NAMALWA (cell line): ENCODE measurements around the gene KLHL2.
"Not testable (repeated sequence)": the region's sequence is repeated elsewhere in the genome, so short reads cannot be mapped to it uniquely, and the experiment has no call there.

Source experiments
- DNase-seq: peaks from one replicate; pipeline ENCODE4 v3.0.0-alpha.2; 2015; ENCODE audit warnings: low spot score

KLHL2 gene, protein sequence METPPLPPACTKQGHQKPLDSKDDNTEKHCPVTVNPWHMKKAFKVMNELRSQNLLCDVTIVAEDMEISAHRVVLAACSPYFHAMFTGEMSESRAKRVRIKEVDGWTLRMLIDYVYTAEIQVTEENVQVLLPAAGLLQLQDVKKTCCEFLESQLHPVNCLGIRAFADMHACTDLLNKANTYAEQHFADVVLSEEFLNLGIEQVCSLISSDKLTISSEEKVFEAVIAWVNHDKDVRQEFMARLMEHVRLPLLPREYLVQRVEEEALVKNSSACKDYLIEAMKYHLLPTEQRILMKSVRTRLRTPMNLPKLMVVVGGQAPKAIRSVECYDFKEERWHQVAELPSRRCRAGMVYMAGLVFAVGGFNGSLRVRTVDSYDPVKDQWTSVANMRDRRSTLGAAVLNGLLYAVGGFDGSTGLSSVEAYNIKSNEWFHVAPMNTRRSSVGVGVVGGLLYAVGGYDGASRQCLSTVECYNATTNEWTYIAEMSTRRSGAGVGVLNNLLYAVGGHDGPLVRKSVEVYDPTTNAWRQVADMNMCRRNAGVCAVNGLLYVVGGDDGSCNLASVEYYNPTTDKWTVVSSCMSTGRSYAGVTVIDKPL

DNA sequence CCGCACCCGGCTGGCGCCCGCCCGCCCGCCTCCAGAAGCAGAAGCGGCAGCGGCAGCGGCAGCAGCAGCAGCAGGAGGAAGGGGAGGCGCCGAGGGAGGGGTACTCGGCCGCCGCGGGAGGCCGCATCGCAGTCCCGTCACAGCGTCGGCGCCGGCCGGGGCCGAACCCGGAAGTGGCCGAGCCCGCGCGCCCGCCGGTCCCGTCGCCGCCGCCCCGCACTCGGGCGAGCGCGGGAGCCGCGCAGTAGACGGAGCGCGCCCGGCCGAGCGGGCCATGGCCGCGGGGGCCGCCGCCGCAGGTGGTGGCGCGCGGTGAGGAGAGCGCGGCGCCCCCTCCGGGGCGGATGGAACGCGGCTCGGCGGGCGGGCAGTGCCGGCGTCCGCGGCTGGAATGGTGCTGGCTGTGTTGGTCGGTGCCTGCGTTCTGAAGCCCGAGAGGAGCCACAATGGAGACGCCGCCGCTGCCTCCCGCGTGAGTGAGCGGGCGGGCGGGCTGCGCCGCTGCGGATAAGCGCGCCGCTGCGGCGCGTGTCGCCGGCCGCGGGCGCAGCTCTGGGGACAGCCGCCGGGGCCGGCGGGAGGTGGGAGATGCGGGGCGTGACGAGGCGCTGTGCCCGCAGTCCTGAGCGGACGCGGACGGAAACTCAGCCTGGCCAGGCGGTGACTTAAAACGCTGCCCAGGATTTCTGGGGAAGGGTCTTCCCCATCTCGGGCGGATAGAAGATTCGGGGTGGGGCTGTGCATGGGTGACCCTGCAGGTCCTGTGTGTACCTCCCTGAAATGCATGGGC lies at the start of gene KLHL2:
TSS of gene KLHL2 (plus strand) at position 131 of the 790 bp plus-strand sequence. CDS start at position 447, 316 bp downstream.
- DNase-seq = peak; percentile 80

DNA sequence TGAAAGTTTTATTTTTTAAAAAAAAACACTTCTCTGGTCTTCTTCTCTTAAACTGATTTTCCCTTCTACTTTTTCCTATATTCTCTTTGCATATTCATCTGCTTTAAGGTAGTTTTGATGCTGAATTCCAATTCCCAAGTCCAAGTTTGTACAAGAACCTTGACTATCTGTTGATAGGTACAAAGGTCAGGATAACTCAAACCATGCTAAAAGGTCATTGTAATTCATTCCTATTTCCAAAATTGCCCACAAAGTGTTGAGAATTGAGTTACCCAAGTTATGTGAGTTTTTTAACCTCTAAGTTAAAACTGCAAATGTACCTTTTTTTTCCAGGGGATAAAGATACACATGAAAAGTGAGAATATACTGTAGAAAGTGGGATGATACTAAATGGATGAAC lies 48.6 kb upstream of the KLHL2 start:
- no peak for DNase-seq

DNA sequence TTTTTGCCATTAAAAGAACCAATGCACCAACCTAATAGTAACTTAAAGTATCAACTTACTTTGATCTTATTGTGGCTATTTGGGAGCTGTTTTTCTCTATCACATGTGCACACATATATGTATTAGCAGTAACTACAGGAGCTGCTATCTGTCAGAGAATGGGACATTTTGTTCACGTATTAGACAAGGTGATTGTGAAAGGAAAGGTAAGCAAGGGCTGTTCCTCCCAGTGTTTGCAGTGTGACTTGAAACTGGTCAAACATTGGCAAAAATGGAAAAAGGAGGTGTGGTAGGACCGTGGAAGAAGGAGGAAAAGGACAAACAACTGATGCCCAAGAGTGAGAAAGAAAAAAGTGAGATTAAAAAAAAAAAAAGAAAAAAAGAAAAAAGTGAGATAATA lies 43.1 kb upstream of the KLHL2 start:
- DNase-seq = no peak

DNA sequence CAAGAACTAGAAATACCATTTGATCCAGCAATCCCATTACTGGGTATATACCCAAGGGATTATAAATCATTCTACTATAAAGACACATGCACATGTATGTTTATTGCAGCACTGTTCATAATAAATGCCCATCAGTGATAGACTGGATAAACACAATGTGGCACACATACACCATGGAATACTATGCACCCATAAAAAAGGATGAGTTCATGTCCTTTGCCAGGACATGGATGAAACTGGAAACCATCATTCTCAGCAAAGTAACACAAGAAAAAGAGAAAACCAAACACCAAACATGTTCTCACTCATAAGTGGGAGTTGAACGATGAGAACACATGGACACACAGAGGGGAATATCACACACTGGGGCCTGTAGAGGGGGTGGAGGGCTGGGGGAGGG lies 40.5 kb upstream of the KLHL2 start:
- not testable (repeated sequence) for DNase-seq

DNA sequence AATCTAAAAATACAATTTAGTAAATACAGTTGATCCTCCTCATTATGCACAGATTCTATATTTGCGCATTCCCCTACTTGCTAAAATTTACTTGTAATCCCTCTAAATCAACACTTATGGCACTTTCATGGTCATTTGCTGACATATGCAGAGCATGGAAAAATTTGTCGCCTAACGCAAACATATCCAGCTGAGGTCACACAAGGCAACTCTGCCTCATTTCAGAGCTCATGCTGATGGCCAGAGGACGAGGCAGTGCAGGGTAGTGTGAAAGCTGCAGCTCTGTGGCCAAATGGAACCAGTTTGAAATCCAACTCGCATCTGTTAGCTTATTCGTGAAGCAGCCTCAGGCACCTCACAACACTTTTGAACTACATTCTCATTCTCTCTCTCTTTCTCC lies 39.7 kb upstream of the KLHL2 start:
- DNase-seq = no peak

DNA sequence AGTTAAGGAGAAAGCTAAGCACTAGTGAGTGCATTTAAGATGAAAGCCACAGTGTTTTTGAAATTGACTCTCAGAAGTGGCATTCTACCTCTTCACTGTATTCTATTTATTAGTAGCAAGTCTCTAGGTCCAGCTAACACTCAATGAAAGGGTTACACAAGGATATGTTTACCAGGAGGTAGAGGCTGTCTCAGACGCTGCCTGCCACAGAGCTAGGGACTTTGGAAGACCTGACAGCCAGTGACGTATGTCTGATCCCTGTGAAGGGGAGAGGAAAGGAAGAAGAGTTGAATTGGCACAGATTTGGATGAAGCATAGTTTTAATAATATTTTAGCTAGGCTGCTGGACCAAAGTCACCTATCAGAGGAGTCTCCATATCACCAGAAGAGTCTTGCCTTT lies 36.5 kb upstream of the KLHL2 start:
- DNase-seq = no peak

DNA sequence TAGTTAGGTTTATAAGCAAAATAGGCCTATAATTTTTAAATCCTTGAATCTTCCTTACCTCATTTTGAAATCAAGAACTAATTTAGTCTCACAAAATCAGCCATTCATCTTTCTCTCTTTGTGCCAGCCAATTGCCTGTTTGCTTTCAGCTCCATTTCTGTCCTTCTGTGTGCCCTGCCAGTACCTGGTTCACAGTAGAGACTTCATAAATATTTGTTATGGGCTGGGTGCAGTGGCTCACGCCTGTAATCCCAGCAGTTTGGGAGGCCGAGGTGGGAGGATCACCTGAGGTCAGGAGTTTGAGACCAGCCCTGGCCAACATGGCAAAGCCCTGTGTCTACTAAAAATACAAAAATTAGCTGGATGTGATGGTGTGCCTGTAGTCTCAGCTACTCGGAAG lies 31.9 kb upstream of the KLHL2 start:
- DNase-seq = not testable (repeated sequence)

DNA sequence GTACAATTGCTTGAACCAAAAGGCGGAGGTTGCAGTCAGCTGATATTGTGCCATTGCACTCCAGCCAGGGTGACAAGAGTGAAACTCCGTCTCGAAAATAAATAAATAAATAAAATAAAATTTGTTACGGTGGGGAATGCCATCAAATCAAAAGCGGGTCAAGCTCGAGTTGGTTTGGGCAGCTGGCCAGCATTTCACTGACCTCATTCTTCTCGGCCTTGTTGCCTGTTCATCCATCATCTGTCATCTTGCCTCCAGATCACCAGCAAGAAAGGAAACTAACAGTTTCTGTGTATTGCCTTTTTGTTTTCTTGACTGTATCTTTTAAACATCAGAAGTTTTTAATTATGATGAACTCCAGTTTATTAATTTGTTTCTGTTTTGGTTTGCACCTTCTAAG lies 31.5 kb upstream of the KLHL2 start:
- no peak for DNase-seq

DNA sequence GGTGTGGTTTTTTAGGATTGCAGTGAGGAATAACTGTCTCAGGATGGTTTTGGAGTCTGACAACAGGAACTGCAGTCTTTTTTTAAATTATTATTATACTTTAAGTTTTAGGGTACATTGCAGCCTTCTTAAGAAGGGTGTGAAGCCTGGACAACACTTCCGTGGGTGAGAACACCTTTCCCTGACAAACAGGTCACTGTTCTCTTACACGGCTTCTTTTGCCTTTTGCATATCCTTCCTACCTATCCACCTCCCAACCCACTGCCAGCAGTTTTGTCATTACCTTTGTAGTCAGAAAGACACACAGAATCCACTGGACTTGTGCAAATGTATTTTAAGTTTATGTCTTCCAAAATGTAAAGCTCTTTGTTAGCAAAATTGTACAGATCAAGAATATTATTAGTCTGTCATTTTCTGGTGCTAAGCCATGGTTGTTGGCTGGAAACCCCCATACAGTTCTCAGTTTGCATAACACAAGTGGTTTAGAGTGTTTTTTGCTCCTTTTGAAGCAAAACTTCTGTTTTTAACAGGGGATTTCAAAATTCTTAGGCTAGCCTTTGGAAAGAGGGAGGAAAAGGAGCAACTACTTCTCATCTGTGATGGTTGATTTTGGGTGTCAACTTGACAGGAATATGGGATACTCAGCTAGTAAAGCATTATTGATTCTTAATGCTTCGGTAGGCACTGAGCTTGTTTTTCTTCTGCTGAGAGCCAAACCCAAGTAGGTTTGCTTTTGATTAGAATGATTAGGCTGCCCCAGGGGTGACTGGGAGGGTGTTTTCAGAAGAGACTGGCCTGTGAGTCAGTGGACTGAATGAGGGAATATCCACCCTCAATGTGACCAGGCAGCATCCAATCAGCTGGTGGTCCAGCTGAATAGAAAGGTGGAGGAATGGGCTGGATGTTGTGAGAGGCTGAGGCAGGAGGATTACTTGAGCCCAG lies 29.4 kb upstream of the KLHL2 start:
- DNase-seq = no peak

DNA sequence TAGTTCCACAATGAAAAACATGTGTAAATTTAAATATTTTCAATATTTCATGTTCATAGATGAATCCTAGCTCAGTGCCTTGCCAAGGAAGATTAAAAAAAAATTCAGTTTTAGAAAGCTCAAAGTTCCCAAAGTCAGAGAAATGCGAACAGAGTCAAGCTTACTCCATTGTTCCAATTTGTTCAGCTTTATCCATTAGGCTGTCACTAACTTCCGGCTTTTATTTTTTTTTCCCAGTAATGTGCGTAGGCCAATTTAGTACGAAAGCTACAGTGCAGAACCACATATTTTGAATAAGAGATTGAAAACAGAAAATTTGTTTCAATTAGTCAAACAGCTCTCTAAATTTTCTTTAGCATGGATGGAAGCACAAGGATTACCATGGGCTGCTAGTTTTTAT lies 23.1 kb upstream of the KLHL2 start:
- DNase-seq = no peak

DNA sequence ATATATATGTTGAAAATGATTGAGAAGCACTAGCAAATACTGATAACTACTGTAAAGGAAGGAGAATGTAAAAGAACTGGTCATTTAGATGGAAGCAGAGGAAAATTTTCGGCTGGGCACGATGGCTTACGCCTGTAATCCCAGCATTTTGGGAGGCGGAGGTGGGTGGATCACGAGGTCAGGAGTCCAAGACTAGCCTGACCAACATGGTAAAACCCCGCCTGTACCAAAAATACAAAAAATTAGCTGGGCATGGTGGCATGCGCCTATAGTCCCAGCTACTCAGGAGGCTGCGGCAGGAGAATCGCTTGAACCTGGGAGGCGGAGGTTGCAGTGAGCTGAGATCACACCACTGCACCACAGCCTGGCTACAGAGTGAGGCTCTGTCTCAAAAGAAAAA lies 22.4 kb upstream of the KLHL2 start:
- not testable (repeated sequence) for DNase-seq

DNA sequence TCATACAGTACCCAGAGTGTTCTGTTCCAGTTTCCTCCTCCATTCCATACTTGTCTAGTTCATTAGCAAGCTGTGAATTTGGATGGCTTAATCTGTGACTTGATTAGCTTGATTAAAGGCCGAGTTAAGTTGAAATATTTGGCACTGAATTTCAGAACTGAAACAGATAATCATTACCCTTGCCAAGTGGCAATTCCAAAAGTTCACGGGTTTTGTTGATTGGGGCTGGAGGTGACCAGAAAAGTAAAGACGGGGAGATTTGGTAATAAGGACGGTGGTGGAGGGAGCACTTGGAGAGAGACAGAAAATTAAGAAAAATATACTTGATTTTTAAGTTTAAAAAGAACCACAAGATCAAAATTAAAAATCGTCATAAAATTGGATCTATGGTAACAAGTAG lies 21.9 kb upstream of the KLHL2 start:
- no peak for DNase-seq

DNA sequence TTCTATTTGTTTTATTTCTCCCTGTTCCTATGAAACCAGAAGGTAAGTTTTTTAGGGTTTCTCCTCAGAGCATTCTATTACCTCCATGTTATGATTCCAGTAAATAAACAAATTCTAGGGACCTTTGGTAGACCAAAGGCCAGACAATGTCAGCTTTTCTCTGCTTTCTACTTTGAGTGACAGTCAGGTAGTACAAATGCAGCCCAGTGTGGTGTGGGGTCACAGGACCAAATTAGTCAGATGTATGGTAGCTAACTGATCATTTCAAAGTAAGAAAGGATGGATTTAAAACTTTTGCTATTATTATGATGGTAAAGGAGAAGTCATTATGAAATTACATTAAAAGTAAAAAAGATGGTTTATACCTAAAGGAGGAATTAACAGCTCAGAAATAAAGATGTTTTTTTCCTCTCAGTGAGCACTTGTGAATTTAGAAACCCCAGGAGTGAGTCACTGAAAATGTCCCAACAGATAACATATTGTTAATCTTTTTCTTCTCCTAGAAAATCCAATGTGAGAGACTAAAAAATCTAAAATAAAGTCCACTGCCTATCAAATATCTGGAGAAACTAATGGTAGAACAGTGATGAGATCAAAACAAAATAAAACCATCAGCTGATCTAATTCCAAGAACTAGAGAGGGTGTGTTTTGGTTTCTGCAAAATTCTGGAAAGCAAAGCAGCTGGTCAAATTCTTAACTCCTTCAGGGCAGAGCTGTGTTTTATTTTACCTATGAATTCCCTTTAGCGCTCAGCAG lies 16.6 kb upstream of the KLHL2 start:
- DNase-seq = no peak

DNA sequence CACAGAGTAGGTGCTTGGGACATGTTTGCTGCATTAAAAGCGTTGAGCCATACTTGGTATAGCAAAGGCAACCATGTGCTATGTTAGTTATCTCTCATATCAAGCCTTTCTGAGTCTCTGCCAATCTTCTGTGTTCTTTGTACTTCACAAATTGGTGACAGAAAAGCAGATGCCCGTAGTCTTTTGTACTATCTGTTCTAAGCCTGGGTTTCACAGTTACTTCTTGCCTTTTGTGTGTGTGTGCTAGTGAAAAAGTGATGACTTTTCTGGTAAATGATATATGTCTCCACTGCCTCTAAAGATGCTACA lies 16.1 kb upstream of the KLHL2 start:
- no peak for DNase-seq

DNA sequence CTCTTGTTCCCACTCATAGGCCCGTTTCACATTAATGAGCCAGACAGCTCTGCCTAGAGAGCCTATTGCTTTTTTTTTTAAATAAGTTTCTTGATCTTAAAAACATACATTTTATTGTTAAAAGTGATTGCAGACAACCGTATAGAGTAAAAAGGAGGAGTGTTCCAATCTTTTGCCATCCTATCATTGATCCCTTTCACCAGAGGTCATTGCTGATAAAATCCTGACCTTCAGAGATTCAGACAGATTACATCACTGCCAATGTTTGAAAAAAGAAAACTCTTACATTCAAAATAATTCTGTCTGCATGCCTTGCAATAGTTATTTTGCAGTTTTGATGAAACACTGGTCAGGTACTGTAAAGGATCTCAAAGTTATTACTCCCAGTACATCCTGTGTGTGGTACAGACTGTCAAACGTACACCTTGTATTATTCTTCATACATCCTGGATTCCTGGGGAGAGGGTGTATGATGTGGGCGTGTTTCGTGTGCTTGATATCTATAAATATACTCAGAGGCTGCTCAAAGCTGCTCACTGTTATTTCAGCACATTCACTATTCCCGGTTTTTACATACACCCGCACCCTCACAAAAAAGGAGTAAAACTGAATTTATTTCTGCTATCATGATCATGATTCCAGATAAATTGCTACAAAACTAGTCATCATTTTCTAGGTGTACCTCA lies 15.4 kb upstream of the KLHL2 start:
- no peak for DNase-seq

DNA sequence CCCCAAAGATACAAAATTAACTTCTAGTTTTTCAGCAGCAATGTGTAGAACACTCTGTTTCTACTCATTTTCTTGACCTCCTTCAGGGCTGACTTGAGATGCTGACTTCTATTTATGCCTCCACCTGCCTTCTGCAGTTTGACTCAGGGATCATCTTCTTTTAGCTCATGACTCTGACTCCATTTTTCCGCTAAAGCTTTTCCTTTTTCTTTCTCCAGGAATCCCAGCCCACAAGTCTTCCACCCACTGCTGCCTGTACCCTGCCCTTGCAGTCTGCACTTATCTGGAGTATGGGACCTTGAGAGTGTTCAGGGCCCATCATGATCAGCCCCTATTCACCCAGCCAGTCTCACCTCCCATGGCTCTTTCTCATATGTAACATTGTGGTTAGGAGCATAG lies 14.9 kb upstream of the KLHL2 start:
- no peak for DNase-seq

DNA sequence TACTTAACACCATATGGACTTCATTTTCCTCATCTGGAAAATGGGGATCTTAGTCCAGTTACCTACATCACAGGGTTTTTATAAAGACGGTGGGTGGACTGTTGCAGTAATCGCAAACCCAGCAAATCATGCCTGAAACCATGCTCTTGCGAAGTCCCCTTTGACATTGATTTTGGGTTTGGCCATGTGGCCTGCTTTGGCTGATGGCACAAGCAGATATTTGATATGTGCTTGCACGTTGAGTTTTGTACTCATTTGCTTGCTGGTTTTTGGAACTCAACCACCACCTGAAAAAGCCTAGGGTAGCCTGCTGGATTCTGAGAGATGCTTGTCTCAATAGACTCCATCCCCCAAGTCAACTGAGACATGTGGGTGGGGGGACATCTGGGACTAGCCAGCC lies 14.4 kb upstream of the KLHL2 start:
- no peak for DNase-seq

DNA sequence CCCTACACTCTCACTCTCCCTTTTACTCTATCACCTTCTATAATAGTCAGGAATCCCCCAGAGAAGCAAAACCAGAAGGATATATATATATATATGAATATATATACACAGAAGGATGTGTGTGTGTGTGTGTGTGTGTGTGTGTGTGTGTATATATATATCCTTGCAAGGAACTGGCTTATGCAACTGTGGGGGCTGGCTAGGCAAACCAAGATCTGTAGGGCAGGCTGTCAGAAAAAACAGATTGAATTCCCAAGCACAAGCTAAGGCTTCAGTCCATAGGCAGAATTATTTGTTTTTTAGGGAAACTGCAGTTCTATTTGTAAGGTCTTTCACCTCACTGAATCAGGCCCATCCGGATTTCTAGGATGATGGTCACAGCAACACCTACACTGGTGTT lies 13.0 kb upstream of the KLHL2 start:
- no peak for DNase-seq

DNA sequence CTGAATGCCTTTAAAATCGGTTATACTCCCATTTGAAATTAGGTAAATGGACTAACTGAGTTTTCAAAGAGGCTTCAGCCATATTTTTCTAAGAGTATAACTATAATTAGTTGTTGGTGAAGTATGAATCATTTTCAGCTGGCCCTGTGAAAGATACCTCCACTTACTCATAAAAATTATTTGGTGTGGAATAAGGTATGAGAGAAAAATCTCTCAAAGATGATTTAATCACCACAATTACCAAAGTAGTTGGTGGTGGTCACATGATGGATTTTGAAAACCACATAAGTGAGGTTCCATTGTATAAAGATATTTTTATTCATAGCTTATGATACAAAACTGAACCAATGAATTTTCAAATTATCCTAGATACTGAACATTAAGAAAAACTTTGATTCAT lies 9.0 kb upstream of the KLHL2 start:
- DNase-seq = no peak

DNA sequence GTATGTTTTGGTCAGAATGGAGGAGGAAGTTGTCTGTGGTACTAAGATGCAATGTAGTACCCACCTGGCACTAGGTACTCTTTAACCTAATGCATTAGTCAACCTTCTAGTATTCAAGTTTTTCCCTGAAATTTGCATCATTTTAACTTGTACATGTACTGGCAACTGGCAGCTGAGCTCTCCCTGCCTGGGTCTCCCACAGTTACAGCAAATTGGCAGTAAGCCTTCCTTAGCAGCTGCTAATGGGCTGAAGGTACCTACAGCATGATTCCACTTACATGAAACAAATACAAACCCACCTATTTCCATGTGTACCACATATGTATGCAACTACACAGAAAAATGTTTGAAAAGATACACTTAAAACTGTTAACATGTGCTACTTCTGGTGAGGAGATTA lies 8.1 kb upstream of the KLHL2 start:
- no peak for DNase-seq

DNA sequence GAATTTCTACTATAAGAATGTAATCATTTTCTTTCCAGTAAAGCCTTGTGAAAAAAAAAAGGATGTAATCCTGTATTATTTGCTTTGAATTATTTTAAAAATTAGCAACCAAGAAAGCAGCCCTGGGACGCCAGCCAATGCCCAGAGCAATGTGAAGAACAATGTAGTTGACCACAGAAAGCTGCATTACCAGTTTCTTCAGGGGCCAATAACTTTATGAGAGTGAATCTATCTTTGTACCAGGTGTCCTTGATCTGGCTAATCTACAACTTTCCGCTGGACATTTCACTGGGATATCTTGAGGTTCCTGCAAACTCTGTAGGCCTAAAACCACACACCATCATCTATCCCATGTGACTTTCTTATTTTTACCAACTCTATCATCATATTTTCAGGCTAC lies 7.6 kb upstream of the KLHL2 start:
- no peak for DNase-seq
